ENCODE data around the gene ATP5F1D.
"Not testable (repeated sequence)": the region's sequence is repeated elsewhere in the genome, so short reads cannot be mapped to it uniquely, and the experiment has no call there.

ATP5F1D gene

DNA sequence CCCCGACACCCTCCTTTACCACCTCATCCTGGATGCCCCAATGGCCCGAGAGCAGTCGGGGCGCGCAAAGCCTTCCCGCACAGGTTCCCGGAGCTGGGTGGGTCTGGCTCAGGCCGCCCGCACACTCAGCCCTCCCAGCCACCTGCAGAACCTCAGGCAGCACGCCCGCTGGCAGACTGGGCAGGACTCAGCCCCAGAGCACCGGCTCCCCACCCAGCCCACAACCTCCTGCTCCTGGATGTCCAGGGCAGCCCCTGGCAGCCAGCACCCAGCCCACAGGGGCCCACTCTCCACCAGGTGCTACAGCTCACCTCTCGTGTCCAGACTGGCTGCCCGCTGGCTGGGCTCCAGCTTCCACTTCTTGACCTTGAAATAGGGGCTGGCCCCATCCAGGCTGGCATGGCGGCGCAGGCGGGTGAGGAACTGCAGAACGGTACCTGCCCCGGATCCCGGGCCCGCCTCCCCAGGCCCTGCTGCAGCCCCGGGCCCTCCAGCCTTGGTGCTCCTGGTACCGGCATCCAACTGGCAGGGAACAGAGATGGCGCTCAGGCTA lies 8.4 kb upstream of the ATP5F1D start:
- DNase-seq (ENCODE audit: low spot score), result no peak

DNA sequence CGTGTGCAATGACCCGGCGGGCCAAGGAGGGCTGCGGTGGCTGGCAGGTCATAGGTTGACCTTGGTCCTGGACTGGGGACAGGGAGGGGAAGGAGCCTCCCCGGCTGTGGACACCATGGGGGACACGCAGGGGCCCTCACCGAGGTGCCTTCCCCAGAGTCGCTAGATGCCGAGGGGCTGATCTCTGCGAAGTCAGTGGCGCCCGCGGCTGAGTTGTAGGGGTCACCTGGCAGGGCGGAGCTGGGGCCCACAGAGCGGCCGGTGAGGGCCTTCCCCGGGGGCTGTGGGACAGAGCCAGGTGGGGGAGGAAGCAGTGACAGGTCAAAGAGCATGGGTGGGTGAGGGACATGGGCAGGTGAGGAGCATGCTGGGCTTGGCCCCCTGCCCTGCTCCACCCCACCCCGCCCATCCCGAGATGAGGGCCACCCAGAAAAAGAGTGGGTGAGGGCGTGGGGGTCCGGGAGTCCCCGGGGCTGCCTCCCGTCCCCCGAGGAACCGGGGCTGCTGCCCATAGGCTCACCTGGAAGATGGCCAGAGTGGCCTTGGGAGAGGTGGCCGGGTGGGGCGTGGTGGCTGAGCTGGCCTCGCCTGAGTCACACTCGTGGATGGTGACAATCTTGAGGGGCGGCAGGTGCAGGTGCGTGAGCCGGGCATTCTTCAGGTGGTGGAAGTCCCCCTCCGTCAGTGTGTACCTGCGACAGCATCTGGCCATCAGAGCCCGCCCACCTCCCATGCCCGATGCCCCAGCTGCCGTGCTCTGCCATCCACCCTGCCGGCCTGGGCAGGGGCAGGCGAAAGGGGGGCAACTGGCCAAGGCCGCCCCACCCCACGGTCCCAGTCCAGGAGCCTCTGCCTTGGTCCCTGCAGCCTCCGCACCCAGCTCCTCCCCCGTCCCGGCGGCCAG lies 7.2 kb upstream of the ATP5F1D start:
- DNase-seq (ENCODE audit: low spot score), result no peak

DNA sequence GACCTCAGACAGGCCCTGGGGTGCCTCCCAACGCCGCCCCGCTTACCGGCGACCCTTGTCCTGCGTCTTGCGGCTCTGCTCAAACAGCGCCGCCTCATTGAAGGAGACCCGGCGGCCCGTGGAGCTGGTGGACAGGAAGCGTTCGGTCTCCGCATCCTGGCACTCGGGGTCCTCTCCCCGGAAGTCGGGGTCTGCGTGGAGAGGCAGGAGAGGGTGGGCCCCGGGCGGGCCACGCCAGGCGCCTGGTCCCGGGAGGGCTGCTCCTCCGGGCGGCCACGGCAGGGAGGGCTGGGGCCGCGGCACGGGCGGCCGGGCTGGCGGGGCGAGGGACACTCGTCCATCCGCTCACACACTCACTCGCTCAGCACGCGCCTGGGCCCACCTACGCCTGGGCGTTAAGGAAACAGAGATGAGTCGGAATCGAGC lies 6.6 kb upstream of the ATP5F1D start:
- no peak for DNase-seq (ENCODE audit: low spot score)

DNA sequence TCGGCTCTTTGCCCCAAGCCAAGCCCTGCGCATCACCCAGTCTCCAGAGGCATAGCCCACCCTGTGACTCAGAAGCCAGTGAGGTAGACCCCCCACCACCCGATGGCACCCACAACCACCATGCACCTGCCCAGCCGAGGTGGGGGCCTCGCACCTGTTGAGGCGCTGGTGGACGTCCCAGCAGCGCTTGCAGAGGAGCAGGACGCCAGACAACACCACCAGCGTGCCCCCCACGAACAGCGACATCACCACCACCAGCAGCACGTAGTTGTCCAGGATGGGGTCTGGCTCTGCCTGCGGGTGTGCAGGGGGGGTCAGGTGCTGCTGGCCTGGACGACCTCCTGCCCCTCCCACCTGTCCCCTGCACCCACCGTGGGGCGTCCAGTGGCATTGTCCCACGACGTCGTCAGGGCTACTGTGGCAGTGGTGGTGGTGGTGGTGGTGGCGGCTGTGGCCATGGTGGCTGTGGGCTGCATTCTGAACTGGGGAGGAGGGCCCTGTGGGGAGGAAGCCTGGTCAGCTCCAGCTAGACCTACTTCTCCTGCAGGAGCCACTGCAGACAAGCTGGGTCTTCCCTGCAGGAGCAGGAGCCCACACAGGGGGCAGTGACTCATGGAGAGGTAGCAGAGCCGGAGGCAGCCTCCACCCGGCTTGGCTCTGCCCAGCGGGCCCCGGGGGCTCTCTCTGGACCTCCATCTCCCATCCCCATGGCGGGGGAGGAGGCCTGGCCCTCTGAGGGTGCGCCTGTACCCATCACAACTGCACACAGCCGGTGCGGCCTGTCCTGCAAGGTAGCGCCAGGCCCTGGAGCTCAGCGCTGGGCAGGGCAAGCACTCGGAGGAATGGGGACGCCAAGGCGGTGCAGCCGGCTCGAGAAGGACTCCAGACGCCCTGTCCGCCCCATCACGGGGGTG lies 5.7 kb upstream of the ATP5F1D start:
- no peak for DNase-seq (ENCODE audit: low spot score)

DNA sequence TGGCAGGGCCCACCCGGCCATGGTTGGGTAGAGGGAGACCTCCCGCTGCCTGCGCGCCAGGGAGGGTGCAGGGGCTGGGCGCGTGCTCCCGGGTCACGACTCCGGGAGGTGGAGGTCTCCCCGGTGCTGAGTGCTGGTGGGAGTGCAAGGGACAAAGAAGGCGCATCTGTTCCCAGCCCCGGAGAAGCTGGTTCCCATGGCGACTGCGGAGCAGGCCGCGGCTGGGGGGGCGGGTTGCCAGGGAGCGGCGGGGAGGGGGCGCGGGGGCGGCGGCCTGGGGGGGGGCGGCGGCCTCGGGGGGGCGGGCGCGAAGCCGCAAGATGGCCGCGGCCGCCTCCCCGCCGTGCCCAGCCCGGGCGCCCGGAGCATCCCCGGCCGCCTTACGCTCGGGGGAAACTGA lies 5.0 kb upstream of the ATP5F1D start:
- DNase-seq (ENCODE audit: low spot score), result no peak

DNA sequence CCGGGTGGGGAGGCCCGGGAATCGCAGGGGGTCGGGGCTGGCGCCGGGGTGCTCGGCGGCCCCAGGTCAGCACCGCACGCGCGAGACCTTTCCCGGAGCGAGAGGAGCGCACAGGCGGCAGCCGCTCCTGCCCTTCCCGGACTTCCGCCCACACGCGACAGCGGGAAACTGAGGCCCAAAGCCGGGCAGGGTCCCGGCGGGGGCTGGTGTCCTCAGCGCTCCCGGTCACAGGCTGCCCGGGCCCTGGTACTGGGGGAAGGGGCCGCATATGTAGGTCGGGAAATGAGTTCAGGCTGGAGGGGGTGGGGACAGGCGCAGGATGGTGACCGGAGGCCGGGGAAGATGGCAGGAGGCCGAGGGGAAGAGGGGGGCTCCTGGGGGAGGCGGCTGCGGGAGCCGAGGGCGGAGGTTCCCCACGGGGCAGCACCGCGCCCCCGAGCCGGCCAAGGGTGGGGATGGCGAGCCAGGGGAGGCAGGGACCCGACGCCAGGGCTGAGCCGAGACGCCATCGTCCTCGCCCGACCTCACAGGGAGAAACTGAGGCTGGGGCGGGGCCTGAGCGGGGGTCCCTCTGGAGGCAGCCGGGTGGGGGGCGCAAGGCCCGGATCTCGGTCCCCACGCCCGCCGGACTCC lies 4.4 kb upstream of the ATP5F1D start:
- DNase-seq (ENCODE audit: low spot score), result no peak

DNA sequence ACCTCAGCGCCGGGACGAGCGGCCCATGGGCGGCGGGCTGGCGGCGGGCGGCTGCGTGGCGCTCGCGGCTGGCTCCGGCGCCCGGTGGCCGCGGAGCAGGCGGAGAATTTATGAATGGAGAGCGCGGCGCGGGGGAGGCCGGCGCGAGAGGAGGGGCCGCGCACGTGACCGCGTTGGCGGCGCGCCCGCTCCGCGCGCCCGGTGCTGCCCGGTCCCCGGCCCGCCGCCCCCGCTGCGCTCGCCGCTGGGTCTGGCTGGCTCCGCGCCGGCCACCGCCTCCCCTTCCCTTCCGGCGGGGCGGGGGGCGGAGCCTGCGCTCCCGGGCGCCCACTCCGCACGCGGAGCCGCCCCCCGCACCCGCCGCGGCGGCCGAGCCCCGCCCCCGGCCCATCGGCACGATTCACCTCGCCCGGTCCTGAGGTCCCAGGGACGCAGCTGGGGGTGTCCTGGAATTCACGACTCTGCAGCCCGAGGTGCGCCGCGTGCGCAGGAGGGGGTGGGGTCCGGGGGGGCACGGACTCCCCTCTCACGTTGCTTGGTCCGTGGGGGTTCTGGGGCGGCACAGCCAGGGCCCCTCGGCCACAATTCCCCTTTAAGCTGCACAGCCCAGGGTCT lies 3.7 kb upstream of the ATP5F1D start, which contains the start of gene CBARP:
TSS of gene CBARP (minus strand) at position 252 of the 615 bp plus-strand sequence. CDS start 1,905 bp downstream, outside the sequence.
- DNase-seq (ENCODE audit: low spot score), result no peak

DNA sequence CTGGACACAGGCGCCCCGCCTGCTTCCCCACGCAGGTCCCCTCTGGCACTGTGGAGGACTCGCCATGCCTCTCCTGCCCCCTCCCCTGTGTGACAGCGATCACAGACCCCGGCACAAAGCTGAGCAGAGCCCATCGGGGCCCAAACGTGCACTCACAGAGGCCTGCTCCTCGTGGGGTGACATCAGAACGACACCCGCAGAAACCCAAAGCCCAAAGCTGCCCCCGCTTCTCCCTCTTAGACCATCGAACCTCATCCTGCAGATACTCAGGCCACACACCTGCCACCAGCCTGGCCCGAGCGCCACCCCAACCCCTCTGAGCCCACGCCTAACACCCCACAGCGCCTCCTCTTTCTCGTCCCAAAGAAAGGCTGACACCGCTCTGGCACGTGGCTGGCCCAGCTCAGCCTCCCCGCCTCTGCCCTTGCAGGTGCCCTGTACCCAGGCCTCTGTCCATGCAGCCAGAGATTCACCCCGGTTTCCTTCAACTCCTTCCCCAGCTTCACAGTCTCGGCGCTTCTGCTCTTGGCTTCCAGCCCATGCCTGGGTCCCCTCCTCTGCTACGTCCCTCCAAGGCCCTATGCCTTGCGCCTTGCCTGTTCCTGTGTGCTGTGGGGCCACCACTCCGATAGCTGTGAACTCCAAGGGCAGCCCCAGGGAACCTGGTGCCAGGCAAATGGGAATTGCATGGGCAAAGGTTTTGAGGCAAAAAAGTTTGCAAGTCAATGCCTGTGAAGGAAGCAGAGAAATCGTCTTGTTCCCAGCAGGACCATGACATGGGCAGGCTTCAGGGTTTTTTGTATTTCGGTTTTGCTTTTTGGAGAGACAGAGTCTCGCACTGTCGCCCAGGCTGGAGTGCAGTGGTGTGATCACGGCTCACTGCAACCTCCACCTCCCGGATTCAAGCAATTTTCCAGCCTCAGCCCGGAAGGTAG lies 2.9 kb upstream of the ATP5F1D start:
- DNase-seq (ENCODE audit: low spot score), result no peak

DNA sequence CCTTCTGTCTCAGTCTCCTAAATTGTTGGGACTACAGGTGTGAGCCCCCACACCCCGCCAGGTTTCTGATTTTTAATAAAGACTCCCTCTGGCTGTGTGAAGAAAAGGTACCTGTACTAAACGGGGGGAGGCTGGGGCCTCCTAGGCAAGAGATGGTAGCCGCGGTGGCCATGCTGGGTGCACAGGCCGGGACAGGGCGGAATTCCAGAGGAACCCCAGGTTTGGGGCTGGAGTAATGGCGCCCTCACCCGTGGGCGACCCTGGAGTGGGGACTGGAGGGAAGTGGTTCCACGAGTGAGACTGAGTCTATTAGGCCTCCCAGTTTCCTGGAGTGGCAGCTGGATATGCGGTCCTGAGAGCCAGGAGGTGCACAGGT lies 2.1 kb upstream of the ATP5F1D start:
- DNase-seq (ENCODE audit: low spot score), result no peak

DNA sequence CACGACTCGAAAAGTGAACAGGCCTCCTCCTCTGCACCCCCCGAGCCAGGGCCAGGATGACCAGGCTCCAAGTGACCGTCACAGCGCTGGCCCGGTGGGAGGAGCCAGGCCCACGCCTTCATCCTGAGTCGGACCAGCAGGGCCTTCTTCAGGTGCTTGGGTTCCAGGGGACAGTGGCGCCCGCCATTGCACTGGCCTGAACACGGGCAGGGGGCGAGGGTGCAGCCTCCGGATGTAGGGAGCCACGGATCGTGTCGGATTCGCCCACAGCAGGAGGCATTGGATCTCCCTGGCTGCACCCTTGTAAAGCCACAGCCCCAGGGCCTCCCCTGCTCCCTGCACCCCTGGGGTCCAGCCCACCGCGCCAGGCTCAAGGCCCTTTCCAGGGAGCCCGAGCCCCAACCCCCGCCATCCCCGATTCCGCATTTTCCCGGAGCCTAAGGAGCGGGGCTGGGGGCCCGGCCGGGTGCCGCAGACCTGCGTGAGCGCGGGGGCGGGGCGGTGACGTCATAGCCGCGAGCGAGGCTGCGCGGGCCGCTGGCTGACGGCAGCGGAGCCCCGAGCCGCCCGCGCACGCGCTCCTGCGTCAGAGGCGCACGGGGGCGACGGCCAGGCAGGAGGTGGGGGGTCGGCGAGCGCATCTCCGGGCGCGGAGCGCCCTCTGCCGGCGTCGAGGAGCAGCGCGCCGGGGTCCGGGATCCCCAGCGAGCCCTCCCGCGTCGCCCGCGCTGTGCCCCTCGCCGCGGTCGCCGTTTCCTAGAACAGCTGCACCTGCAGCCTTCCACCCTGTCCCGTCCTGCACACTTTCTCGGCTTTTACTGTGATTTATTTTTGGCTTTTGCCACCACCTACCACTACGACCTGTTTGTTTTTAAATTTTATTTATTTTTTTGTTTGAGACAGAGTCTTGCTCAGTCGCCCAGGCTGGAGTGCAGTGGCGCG lies 1.5 kb upstream of the ATP5F1D start:
- DNase-seq (ENCODE audit: low spot score), result peak; percentile 97

DNA sequence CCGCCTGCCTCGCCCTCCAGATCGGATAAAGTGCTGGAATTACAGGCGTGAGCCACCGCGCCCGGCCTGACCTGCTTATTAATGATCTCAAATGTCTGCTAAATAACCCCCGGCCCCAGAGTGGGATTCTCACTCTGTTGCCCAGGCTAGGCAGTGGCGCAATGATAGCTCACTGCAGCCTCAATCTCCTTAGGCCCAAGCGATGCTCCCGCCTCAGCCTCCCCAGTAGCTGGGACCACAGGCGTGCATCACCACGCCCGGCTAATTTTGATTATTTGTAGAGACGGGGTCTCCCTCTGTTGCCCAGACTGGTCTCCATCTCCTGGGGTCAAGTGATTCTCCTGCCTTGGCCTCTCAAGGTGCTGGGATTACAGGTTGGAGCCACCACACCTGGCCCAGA lies 626 bp upstream of the ATP5F1D start:
- DNase-seq (ENCODE audit: low spot score), result no peak

DNA sequence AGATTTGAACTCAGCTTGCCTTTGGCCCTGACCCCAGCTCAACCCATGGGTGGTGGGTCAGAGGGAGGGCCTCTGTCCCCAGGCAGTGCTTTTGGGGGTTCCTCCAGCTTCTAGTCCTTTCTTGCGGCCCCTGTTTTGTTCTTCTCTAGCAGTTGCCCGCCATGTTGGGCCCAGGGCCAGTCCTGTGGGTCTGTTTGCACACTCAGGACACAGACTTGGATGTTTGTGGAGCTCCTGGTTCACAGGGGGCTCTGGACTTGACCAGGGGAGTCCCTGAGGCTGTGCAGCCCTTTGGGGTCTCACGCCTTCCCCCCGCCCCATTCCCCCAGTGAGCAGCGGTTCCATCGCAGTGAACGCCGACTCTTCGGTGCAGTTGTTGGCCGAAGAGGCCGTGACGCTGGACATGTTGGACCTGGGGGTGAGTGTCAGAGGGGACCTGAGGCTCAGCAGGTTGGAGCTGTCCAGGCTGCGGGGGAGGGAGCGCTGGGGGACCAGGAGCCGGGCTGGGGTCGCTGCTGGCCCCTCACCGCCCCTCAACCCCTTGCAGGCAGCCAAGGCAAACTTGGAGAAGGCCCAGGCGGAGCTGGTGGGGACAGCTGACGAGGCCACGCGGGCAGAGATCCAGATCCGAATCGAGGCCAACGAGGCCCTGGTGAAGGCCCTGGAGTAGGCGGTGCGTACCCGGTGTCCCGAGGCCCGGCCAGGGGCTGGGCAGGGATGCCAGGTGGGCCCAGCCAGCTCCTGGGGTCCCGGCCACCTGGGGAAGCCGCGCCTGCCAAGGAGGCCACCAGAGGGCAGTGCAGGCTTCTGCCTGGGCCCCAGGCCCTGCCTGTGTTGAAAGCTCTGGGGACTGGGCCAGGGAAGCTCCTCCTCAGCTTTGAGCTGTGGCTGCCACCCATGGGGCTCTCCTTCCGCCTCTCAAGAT lies 2.5 kb downstream of the ATP5F1D start:
- DNase-seq (ENCODE audit: low spot score), result peak; percentile 89

DNA sequence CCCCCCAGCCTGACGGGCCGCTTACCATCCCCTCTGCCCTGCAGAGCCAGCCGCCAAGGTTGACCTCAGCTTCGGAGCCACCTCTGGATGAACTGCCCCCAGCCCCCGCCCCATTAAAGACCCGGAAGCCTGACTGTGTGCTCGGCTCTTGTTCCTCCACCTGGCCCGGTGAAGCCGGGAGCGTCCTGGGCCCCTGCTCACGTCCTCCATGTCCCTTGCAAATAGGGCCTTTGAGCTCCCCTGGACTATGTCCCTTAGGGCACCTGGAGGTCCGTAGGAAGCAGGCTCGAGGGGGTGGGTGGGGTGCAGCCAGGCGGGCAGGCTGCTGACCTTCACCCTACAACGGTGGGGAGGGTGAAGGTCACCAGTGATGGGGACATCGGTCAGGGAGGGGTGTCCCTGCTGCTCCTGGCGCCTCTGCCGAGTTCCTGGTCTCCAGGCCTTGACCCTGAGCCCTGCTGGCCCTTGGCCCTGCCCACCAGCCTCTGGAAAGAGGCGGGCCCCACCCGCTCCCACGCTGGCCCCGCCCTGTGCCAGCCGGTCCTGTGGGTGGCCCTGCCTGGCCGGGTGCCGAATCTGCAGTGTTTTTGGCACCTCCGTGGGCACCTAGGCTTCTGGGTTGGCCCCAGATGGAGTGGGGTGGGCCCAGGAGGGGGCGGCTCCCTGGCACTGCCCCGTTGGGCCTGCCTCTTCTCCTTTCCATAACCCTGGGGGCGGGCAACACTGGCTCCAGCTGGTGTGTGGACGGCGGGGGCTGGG lies 3.3 kb downstream of the ATP5F1D start:
- DNase-seq (ENCODE audit: low spot score), result no peak

DNA sequence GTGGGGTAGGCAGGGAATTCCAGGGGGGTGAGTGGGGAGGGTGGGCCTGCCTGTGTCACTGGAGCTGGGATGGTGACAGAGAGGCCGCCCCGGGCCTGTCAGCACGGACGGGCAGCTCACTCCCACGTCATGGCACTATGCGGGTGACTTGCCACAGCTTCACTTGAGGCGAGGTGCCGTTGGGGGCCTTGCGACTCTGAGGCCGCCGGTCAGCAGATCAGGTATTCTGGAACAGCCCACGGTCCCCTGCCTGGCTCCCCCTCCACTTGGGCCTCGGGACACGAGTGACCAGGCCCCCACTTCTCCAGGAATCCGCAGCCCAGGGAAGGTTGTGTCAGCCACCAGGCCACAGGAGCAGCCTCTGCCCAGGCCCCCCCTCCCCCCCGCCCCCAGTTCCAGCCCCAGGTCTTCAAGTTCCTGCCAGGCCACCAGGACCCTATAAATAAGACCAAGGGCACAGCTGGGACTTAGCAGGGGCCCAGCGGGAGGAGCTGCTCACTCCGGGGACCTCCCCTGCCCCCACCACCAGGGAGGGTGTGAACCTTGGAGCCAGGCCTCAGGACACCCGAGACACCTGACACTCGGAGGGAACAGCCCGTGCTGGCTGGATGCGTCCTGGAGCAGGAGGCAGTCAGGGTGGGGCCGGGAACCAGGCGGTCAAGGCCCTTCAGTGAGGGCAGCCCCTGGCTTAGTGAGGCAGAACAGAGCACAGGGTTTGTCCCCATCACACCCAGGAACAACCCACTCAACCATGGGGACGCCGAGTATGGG lies 4.1 kb downstream of the ATP5F1D start:
- DNase-seq (ENCODE audit: low spot score), result no peak

DNA sequence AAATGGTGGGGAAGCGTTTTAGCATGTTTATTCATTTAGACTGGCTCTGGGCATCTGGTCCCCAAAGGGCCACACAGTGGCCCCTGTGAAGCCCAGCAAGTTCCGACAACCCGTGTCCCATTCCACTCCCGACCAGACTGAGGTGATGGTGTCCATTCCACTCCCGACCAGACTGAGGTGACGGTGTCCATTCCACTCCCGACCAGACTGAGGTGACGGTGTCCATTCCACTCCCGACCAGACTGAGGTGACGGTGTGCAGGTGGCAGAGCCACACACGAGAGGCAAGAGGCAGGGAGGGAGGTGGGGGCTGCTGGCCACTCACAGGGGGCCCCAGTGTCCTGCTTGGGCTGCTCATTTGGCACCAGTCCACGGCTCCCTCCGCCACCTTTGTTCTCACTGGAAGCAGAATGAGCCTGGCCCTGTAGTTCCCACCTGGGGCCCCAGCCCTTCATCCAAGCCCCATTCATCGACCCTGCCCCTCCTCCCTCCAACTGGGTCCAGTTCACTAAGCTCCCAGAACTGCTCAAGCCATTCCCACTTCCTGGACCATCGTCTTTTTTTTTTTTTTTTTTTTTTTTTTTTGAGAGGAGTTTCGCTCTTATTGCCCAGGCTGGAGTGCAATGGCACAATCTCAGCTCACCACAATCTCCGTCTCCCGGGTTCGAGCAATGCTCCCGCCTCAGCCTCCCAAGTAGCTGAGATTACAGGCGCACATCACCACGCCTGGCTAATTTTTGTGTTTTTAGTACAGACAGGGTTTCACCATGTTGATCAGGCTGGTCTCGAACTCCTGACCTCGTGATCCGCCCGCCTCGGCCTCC lies 4.9 kb downstream of the ATP5F1D start:
- DNase-seq (ENCODE audit: low spot score), result not testable (repeated sequence)

DNA sequence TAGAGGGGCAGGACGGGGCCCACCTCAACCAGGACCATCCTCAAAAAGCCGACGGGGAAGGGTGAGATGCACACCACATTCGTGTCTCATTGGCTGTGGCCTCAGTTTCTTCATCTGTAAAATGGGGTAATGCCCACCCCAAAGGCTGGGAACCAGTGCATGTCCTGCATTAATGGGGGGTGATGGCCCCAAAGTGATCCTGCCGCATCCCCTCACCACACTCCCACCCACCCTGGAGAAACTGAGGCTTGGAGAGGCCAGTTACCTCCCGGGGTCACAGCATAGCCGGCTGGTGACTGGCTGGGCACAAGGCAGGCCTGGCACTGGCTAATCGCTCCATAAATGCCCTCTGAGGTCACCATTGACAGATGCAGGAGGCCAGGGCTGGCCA lies 6.2 kb downstream of the ATP5F1D start:
- DNase-seq (ENCODE audit: low spot score), result no peak
